ENCODE results near the gene C9orf78.

DNA sequence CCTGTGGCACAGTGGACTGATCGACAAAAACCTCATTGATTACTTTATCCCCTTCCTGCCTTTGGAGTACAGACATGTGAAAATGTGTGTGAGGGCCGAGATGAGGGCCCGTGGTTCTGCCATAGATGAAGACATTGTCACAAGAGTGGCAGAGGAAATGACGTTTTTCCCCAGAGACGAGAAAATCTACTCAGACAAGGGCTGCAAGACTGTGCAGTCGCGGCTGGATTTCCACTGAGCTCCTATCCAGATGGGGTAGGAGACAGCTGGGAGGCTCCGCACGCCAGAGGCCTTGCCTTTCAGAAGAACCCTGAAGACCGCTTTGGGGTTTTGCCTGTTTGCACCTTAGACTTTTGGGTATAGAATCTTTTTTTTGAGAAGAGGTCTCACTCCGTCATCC, 25.7 kb downstream of the C9orf78 start:
- TF ChIP-seq, protein P1, sequence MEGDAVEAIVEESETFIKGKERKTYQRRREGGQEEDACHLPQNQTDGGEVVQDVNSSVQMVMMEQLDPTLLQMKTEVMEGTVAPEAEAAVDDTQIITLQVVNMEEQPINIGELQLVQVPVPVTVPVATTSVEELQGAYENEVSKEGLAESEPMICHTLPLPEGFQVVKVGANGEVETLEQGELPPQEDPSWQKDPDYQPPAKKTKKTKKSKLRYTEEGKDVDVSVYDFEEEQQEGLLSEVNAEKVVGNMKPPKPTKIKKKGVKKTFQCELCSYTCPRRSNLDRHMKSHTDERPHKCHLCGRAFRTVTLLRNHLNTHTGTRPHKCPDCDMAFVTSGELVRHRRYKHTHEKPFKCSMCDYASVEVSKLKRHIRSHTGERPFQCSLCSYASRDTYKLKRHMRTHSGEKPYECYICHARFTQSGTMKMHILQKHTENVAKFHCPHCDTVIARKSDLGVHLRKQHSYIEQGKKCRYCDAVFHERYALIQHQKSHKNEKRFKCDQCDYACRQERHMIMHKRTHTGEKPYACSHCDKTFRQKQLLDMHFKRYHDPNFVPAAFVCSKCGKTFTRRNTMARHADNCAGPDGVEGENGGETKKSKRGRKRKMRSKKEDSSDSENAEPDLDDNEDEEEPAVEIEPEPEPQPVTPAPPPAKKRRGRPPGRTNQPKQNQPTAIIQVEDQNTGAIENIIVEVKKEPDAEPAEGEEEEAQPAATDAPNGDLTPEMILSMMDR (IDR thresholded peaks at IDR 0.05): no peak
- TF ChIP-seq POLR2A (IDR thresholded peaks at IDR 0.05): no peak

Measured in Peyer's patch (tissue), 4 donors.